ENCODE data around the gene ADAMTS12.

GRCh38 chr5:33846851-33847250 is 44.9 kb downstream of the ADAMTS12 start:
- TF ChIP-seq NR4A1 (CRISPR knock-in tag; IDR thresholded peaks at IDR 0.05) (no peak), NR4A1 (tag; IDR thresholded peaks at IDR 0.05) (no peak), CTCF (IDR thresholded peaks at IDR 0.05 in 2 of 3, conservative IDR thresholded peaks at IDR 0.05 in 1 of 3; ENCODE audit: insufficient read depth in 2 of 3, low read depth in 1 of 3, low read length in 3 of 3) (no peak), JUNB (CRISPR knock-in tag; conservative IDR thresholded peaks at IDR 0.05) (no peak), CBX8 (IDR thresholded peaks at IDR 0.05; ENCODE audit: borderline replicate concordance, extremely low read depth, low read depth, low read length, poor library complexity, severe bottlenecking) (no peak), MAX (CRISPR knock-in tag; IDR thresholded peaks at IDR 0.05) (no peak)
- TF ChIP-seq, protein P1, sequence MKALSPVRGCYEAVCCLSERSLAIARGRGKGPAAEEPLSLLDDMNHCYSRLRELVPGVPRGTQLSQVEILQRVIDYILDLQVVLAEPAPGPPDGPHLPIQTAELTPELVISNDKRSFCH (CRISPR knock-in tag; IDR thresholded peaks at IDR 0.05): no peak
- TF ChIP-seq, protein P1 (tag; IDR thresholded peaks at IDR 0.05): no peak
- TF ChIP-seq, protein P2, sequence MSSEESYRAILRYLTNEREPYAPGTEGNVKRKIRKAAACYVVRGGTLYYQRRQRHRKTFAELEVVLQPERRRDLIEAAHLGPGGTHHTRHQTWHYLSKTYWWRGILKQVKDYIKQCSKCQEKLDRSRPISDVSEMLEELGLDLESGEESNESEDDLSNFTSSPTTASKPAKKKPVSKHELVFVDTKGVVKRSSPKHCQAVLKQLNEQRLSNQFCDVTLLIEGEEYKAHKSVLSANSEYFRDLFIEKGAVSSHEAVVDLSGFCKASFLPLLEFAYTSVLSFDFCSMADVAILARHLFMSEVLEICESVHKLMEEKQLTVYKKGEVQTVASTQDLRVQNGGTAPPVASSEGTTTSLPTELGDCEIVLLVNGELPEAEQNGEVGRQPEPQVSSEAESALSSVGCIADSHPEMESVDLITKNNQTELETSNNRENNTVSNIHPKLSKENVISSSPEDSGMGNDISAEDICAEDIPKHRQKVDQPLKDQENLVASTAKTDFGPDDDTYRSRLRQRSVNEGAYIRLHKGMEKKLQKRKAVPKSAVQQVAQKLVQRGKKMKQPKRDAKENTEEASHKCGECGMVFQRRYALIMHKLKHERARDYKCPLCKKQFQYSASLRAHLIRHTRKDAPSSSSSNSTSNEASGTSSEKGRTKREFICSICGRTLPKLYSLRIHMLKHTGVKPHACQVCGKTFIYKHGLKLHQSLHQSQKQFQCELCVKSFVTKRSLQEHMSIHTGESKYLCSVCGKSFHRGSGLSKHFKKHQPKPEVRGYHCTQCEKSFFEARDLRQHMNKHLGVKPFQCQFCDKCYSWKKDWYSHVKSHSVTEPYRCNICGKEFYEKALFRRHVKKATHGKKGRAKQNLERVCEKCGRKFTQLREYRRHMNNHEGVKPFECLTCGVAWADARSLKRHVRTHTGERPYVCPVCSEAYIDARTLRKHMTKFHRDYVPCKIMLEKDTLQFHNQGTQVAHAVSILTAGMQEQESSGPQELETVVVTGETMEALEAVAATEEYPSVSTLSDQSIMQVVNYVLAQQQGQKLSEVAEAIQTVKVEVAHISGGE (CRISPR knock-in tag; IDR thresholded peaks at IDR 0.05): no peak
- TF ChIP-seq, protein P3, sequence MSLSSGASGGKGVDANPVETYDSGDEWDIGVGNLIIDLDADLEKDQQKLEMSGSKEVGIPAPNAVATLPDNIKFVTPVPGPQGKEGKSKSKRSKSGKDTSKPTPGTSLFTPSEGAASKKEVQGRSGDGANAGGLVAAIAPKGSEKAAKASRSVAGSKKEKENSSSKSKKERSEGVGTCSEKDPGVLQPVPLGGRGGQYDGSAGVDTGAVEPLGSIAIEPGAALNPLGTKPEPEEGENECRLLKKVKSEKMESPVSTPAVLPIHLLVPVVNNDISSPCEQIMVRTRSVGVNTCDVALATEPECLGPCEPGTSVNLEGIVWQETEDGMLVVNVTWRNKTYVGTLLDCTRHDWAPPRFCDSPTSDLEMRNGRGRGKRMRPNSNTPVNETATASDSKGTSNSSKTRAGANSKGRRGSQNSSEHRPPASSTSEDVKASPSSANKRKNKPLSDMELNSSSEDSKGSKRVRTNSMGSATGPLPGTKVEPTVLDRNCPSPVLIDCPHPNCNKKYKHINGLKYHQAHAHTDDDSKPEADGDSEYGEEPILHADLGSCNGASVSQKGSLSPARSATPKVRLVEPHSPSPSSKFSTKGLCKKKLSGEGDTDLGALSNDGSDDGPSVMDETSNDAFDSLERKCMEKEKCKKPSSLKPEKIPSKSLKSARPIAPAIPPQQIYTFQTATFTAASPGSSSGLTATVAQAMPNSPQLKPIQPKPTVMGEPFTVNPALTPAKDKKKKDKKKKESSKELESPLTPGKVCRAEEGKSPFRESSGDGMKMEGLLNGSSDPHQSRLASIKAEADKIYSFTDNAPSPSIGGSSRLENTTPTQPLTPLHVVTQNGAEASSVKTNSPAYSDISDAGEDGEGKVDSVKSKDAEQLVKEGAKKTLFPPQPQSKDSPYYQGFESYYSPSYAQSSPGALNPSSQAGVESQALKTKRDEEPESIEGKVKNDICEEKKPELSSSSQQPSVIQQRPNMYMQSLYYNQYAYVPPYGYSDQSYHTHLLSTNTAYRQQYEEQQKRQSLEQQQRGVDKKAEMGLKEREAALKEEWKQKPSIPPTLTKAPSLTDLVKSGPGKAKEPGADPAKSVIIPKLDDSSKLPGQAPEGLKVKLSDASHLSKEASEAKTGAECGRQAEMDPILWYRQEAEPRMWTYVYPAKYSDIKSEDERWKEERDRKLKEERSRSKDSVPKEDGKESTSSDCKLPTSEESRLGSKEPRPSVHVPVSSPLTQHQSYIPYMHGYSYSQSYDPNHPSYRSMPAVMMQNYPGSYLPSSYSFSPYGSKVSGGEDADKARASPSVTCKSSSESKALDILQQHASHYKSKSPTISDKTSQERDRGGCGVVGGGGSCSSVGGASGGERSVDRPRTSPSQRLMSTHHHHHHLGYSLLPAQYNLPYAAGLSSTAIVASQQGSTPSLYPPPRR (CRISPR knock-in tag; IDR thresholded peaks at IDR 0.05; ENCODE audit: borderline replicate concordance): no peak
